GM12878 (cell line): ENCODE results near the gene SLC25A47. TPM values are rescaled to one million over a fixed set of nuclear protein-coding genes. Genes with fewer than 3 reads are reported as not detected.

ENCODE experiments used
- ATAC-seq: fragments of 200-7000 bp; cut with Tn5 transposase; 3 replicates; pipeline ENCODE4 v1.9.1; 2020; ENCODE audit warnings: mild to moderate bottlenecking, moderate library complexity
- BruUV-seq: library from RNA; stranded (reverse); fragments of 400-500 nt; replicated peaks from 2 replicates; lab custom pipeline; 2021; lab: Mats Ljungman, UMichigan
- CTCF ChIA-PET: fragments of 300-600 bp; sonication (Branson Sonifier 250); formaldehyde crosslinking; extraction: SDS; loops from one replicate; lab custom pipeline; 2021; ENCODE audit warnings: inconsistent platforms; lab: Yijun Ruan, JAX
- POLR2A ChIA-PET: fragments of 350-600 bp; formaldehyde crosslinking; extraction: SDS; loops from one replicate; lab custom pipeline; 2021; ENCODE audit warnings: inconsistent platforms; lab: Charles Lee
- RAD21 ChIA-PET: fragments of 300-600 bp; sonication (Branson Sonifier 250); formaldehyde crosslinking; loops from one replicate; lab custom pipeline; 2023; ENCODE audit warnings: antibody characterized with exemption; ENCODE audit not compliant: unreplicated experiment; lab: Charles Lee
- SMC1A ChIA-PET: fragments of 300-600 bp; sonication (Branson Sonifier 250); formaldehyde crosslinking; loops from one replicate; lab custom pipeline; 2023; ENCODE audit not compliant: unreplicated experiment, uncharacterized antibody; lab: Charles Lee
- DNase-seq: peaks from one replicate; pipeline ENCODE4 v3.0.0-alpha.2; 2011; ENCODE audit warnings: low read depth, low spot score
- FAIRE-seq: peaks from 3 replicates; lab custom pipeline; 2011; peaks lifted over from hg19 to GRCh38; lab: Jason Lieb, UNC
- H2AFZ ChIP-seq: 2 replicates; pipeline ENCODE4 v1.6.0; 2011; ENCODE audit warnings: low read depth, low read length, control low read depth; ENCODE audit not compliant: control insufficient read depth
- H3K27ac ChIP-seq: 2 replicates; pipeline ENCODE4 v1.5.1; 2011; ENCODE audit warnings: control low read depth; ENCODE audit not compliant: control insufficient read depth, insufficient read depth
- H3K27me3 ChIP-seq, 2 experiments: replicated peaks in 1 of 2; 2 replicates each; pipeline versions ENCODE4 v1.6.0 to v1.6.1; 2011; ENCODE audit warnings: low read length in 1 of 2; ENCODE audit not compliant: control insufficient read depth in 2 of 2, insufficient read depth in 2 of 2
- H3K36me3 ChIP-seq, 2 experiments: 2 replicates each; pipeline ENCODE4 v1.5.1; 2011; ENCODE audit warnings: low read length in 1 of 2; ENCODE audit not compliant: control insufficient read depth in 2 of 2, insufficient read depth in 2 of 2
- H3K4me1 ChIP-seq: 2 replicates; pipeline ENCODE4 v1.6.1; 2011; ENCODE audit warnings: mild to moderate bottlenecking, low read length, moderate library complexity, mixed read lengths; ENCODE audit not compliant: control insufficient read depth, insufficient read depth
- H3K4me2 ChIP-seq: 2 replicates; pipeline ENCODE4 v1.6.0; 2011; ENCODE audit warnings: control low read depth; ENCODE audit not compliant: control insufficient read depth, insufficient read depth
- H3K4me3 ChIP-seq: fragments of 200-600 bp; sonication (generic); 2 replicates; pipeline ENCODE4 v1.5.1; 2016
- H3K79me2 ChIP-seq: 2 replicates; pipeline ENCODE4 v1.6.0; 2011; ENCODE audit warnings: low read length; ENCODE audit not compliant: control insufficient read depth, insufficient read depth
- H3K9ac ChIP-seq: 2 replicates; pipeline ENCODE4 v1.8.0; 2011; ENCODE audit warnings: low read length, control low read depth, mixed read lengths; ENCODE audit not compliant: control insufficient read depth, insufficient read depth
- H3K9me3 ChIP-seq: replicated peaks from 3 replicates; pipeline ENCODE4 v1.5.1; 2011; ENCODE audit warnings: mild to moderate bottlenecking, low read length; ENCODE audit not compliant: control insufficient read depth, insufficient read depth
- H4K20me1 ChIP-seq: 2 replicates; pipeline ENCODE4 v1.6.0; 2011; ENCODE audit not compliant: control insufficient read depth, insufficient read depth
- ASH2L ChIP-seq: fragments of 300-600, 200-600 bp; sonication (generic); IDR thresholded peaks from 2 replicates; pipeline ENCODE4 v1.6.1; 2017; ENCODE audit warnings: low read depth, mild to moderate bottlenecking, borderline replicate concordance
- BHLHE40 ChIP-seq, 2 experiments: fragments of 450-650 bp in 1 of 2; IDR thresholded peaks; 2 replicates each; pipeline ENCODE4 v1.6.1; 2011 to 2017; ENCODE audit warnings: low read depth in 2 of 2, borderline replicate concordance in 1 of 2, improper control_type of control experiment in 1 of 2, low read length in 1 of 2, mild to moderate bottlenecking in 1 of 2
- HDAC6 ChIP-seq: fragments of 200-600 bp; sonication (generic); IDR thresholded peaks from one replicate; pipeline ENCODE4 v1.8.0; 2017; ENCODE audit warnings: antibody characterized with exemption; ENCODE audit not compliant: unreplicated experiment
- MEF2A ChIP-seq: IDR thresholded peaks from 2 replicates; pipeline ENCODE4 v1.6.1; 2011; ENCODE audit warnings: low read depth, mild to moderate bottlenecking, low read length, moderate library complexity; ENCODE audit not compliant: insufficient read depth
- NFYA ChIP-seq: IDR thresholded peaks from 2 replicates; pipeline ENCODE4 v1.6.1; 2011; ENCODE audit warnings: low read depth, mild to moderate bottlenecking, low read length, improper control_type of control experiment, borderline replicate concordance
- NRF1 ChIP-seq: conservative IDR thresholded peaks from 2 replicates; pipeline ENCODE4 v1.6.1; 2011; ENCODE audit warnings: mild to moderate bottlenecking, low read depth, low read length, improper control_type of control experiment
- RAD21 ChIP-seq: IDR thresholded peaks from 2 replicates; pipeline ENCODE4 v1.6.1; 2011; ENCODE audit warnings: mild to moderate bottlenecking, low read depth, low read length, moderate library complexity; ENCODE audit not compliant: insufficient read depth
- RAD51 ChIP-seq: fragments of 450-650 bp; IDR thresholded peaks from 2 replicates; pipeline ENCODE4 v1.6.1; 2016; ENCODE audit warnings: moderate library complexity, mild to moderate bottlenecking, inconsistent platforms
- SP1 ChIP-seq: IDR thresholded peaks from one replicate; pipeline ENCODE4 v1.6.1; 2011; ENCODE audit warnings: low read depth, low read length
- YBX1 ChIP-seq: fragments of 450-650 bp; IDR thresholded peaks from 2 replicates; pipeline ENCODE4 v1.6.1; 2016; ENCODE audit warnings: antibody characterized with exemption
- ZNF217 ChIP-seq: fragments of 450-650 bp; IDR thresholded peaks from 2 replicates; pipeline ENCODE4 v1.6.1; 2017; ENCODE audit warnings: antibody characterized with exemption, mild to moderate bottlenecking
- WGBS: methylation state at CpG from one replicate; pipeline ENCODE4 v1.1.6; 2016; ENCODE audit warnings: low lambda C conversion rate; ENCODE audit not compliant: insufficient replicate concordance, insufficient coverage; ENCODE audit errors: missing lambda C conversion rate; 5-methylcytosine and 5-hydroxymethylcytosine counted together
- in situ Hi-C: fragments of 300-500 bp; cut with MboI; formaldehyde crosslinking; loops from 9 replicates; pipeline ENCODE4 v1.14.3; 2018; ENCODE audit warnings: mixed read lengths
- intact Hi-C: fragments of 100-400 bp; cut with micrococcal nuclease; formaldehyde crosslinking; loops from one replicate; pipeline ENCODE4 v1.14.2; 2022; ENCODE audit not compliant: unreplicated experiment
- polyA plus RNA-seq, 11 experiments: library from polyadenylated mRNA; depleted of rRNA in 4 of 11; unstranded in 6 of 11; stranded (reverse) in 5 of 11; fragments of >200 nt; fragmentation: Nextera tagmentation in 4 of 11; fragmentation: Illumina TruSeq in 1 of 11; extraction: Ambion mirVana in 4 of 11; extraction: Trizol in 1 of 11; gene quantifications; 1 replicate in 1 of 11; 2 replicates in 10 of 11; pipeline versions ENCODE4 v1.2.1 to v1.2.3, GENCODE V29; 2011 to 2016; ENCODE audit warnings: inconsistent platforms in 2 of 11, missing spikeins in 2 of 11, low read depth in 1 of 11
- total RNA-seq, 4 experiments: library from RNA; depleted of rRNA in 3 of 4; stranded (reverse); fragments of >200 nt in 3 of 4; fragmentation: Illumina TruSeq in 1 of 4; extraction: Trizol in 1 of 4; gene quantifications; 2 replicates each; pipeline versions ENCODE4 v1.2.1 to v1.2.3, GENCODE V29; 2013 to 2021
- TF ChIP-seq, protein P1 (sequence below): fragments of 450-650 bp; IDR thresholded peaks from 2 replicates; pipeline ENCODE4 v1.6.1; 2014; ENCODE audit warnings: mild to moderate bottlenecking
- TF ChIP-seq, protein P2 (sequence below): fragments of 450-650 bp; IDR thresholded peaks from 2 replicates; pipeline ENCODE4 v1.6.1; 2018; ENCODE audit warnings: mild to moderate bottlenecking, low read depth, moderate library complexity; ENCODE audit not compliant: partially characterized antibody

The SLC25A47 gene
- total and polyA plus RNA-seq, 10 of the 15 experiments (the other 5 are each of a cell fraction or from before 2014, with no cell fraction given): 0.14 TPM; not detected in 9

DNA sequence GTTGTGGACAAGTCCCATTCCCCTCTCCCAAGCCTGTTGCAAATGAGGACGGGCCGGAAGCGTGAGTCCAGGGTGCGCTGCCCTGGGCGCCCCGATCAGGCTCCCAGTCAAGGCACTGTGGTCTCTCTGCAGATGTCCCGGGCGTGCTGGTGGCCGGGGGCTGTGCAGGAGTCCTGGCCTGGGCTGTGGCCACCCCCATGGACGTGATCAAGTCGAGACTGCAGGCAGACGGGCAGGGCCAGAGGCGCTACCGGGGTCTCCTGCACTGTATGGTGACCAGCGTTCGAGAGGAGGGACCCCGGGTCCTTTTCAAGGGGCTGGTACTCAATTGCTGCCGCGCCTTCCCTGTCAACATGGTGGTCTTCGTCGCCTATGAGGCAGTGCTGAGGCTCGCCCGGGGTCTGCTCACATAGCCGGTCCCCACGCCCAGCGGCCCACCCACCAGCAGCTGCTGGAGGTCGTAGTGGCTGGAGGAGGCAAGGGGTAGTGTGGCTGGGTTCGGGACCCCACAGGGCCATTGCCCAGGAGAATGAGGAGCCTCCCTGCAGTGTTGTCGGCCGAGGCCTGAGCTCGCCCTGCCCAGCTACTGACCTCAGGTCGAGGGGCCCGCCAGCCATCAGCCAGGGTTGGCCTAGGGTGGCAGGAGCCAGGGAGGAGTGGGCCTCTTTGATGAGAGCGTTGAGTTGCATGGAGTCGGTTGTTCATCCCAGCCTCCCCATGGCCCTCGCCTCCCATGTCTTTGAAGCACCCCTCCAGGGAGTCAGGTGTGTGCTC is 6.3 kb downstream of the SLC25A47 start (continued):
- no peak for TF ChIP-seq ASH2L
- TF ChIP-seq MEF2A: no peak
- TF ChIP-seq, protein P1, sequence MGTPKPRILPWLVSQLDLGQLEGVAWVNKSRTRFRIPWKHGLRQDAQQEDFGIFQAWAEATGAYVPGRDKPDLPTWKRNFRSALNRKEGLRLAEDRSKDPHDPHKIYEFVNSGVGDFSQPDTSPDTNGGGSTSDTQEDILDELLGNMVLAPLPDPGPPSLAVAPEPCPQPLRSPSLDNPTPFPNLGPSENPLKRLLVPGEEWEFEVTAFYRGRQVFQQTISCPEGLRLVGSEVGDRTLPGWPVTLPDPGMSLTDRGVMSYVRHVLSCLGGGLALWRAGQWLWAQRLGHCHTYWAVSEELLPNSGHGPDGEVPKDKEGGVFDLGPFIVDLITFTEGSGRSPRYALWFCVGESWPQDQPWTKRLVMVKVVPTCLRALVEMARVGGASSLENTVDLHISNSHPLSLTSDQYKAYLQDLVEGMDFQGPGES: no peak
- TF ChIP-seq RAD21: no peak
- TF ChIP-seq, all 136 proteins: peak for 0

DNA sequence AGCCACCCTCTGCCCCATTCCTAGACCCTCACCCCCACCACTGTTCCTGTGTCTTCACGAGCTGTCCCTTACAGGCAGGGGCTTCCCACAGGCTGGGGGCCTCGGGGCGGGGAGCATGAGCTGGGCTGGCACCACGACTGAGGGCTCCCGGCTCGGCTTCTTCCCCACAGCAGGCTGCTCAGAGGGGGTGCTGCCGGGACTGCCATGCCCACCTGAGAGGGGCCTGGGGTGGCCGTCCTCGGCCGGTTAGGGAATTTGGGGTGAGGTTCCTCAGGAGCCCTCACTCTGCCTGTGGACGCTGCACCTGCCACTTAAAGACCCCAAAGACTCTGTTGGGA is 6.8 kb downstream of the SLC25A47 start:
- Histone ChIP-seq H3K4me2 (no peak overlapping the region), H3K36me3 (peaks cover 0 to 8% of the 10 kb centered on the region in 2 experiments; a peak in 3 of 4 replicates), H3K9me3 (no peaks in the 10 kb centered on the region), H3K4me3 (no peak overlapping the region), H3K4me1 (no peaks in the 10 kb centered on the region; the same call in 1 of the 2 replicates), H3K27me3 (no peaks in the 10 kb centered on the region), H4K20me1 (no peaks in the 10 kb centered on the region), H2AFZ (no peak overlapping the region)
- DNase-seq (no peak), ATAC-seq (no peak), FAIRE-seq (no peak)
- CTCF ChIA-PET: no interaction called here
- no peak for TF ChIP-seq SP1
- TF ChIP-seq, protein P2, sequence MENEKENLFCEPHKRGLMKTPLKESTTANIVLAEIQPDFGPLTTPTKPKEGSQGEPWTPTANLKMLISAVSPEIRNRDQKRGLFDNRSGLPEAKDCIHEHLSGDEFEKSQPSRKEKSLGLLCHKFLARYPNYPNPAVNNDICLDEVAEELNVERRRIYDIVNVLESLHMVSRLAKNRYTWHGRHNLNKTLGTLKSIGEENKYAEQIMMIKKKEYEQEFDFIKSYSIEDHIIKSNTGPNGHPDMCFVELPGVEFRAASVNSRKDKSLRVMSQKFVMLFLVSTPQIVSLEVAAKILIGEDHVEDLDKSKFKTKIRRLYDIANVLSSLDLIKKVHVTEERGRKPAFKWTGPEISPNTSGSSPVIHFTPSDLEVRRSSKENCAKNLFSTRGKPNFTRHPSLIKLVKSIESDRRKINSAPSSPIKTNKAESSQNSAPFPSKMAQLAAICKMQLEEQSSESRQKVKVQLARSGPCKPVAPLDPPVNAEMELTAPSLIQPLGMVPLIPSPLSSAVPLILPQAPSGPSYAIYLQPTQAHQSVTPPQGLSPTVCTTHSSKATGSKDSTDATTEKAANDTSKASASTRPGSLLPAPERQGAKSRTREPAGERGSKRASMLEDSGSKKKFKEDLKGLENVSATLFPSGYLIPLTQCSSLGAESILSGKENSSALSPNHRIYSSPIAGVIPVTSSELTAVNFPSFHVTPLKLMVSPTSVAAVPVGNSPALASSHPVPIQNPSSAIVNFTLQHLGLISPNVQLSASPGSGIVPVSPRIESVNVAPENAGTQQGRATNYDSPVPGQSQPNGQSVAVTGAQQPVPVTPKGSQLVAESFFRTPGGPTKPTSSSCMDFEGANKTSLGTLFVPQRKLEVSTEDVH: no peak
- TF ChIP-seq ZNF217: no peak
- no peak for TF ChIP-seq BHLHE40 (IDR thresholded peaks at IDR 0.05; ENCODE audit: borderline replicate concordance in 1 of 2, low read depth in 2 of 2, low read length in 1 of 2)
- TF ChIP-seq NFYA: no peak
- no peak for TF ChIP-seq RAD51
- no peak for TF ChIP-seq NRF1
- no peak for TF ChIP-seq HDAC6
- no peak for TF ChIP-seq YBX1
- TF ChIP-seq, all 136 proteins: peak for 0
- no peak overlapping the region for H3K9ac ChIP-seq
- 79% methylated on average over 11 of the region's 11 CpGs for WGBS
- H3K79me2 ChIP-seq: no peaks in the 10 kb centered on the region
- SMC1A ChIA-PET: no interaction called here
- no TSS peak for BruUV-seq
- no peak overlapping the region for H3K27ac ChIP-seq
- in situ Hi-C loops: no loop called here
- POLR2A ChIA-PET: no interaction called here
- intact Hi-C loops: no loop called here
- RAD21 ChIA-PET: interaction anchor here (0.8 kb wide), 1 partner anchor 55 kb away, joined by 3 read pairs; no protein-coding TSS in a partner anchor
